ENCODE data around the gene HERC4.
"Not testable (repeated sequence)": the region's sequence is repeated elsewhere in the genome, so short reads cannot be mapped to it uniquely, and the experiment has no call there.

Gene HERC4

GRCh38 chr10:67936416-67936815, 138.7 kb downstream of the HERC4 start:
- DNase-seq = no peak

GRCh38 chr10:67935223-67935622, 139.9 kb downstream of the HERC4 start:
- no peak for DNase-seq

- DNase-seq = no peak
Measured at GRCh38 chr10:67934336-67934735, 140.7 kb downstream of the HERC4 start.

GRCh38 chr10:67933199-67933598, 141.9 kb downstream of the HERC4 start:
- DNase-seq = no peak

GRCh38 chr10:67926951-67927350, 148.1 kb downstream of the HERC4 start:
- no peak for DNase-seq

- DNase-seq = no peak
Measured at GRCh38 chr10:67925449-67926005, 149.6 kb downstream of the HERC4 start.

- no peak for DNase-seq
Measured at GRCh38 chr10:67924136-67924535, 150.9 kb downstream of the HERC4 start.

GRCh38 chr10:67923551-67923950, 151.5 kb downstream of the HERC4 start:
- no peak for DNase-seq

- no peak for DNase-seq
Measured at GRCh38 chr10:67921065-67921464, 154.0 kb downstream of the HERC4 start.

GRCh38 chr10:67917679-67918078, 157.4 kb downstream of the HERC4 start:
- DNase-seq = no peak

- no peak for DNase-seq
Measured at GRCh38 chr10:67917169-67917568, 157.9 kb downstream of the HERC4 start.

- no peak for DNase-seq
Measured at GRCh38 chr10:67914777-67915340, 160.2 kb downstream of the HERC4 start.

GRCh38 chr10:67912331-67912946, 162.6 kb downstream of the HERC4 start:
- DNase-seq = no peak

GRCh38 chr10:67903581-67903980, 171.5 kb downstream of the HERC4 start:
- no peak for DNase-seq

GRCh38 chr10:67893637-67894036, 181.4 kb downstream of the HERC4 start:
- DNase-seq = no peak

- peak; percentile 81 for DNase-seq
Measured at GRCh38 chr10:67884842-67885670, 190.0 kb downstream of the HERC4 start.

- peak; percentile 90 for DNase-seq
Measured at GRCh38 chr10:67884313-67884841, 190.7 kb downstream of the HERC4 start, which contains the start of gene SIRT1. SIRT1 (plus strand) TSS chr10:67884656; CDS start chr10:67884722, 66 bp downstream.

GRCh38 chr10:67883710-67884312, 191.3 kb downstream of the HERC4 start:
- no peak for DNase-seq

- DNase-seq = no peak
Measured at GRCh38 chr10:67878133-67878532, 196.9 kb downstream of the HERC4 start.

- not testable (repeated sequence) for DNase-seq
Measured at GRCh38 chr10:67877421-67877820, 197.7 kb downstream of the HERC4 start.

GRCh38 chr10:67875340-67876238, 199.5 kb downstream of the HERC4 start:
- no peak for DNase-seq

Measured in stimulated activated naive CD4-positive, alpha-beta T cell treated with Interleukin-2 at 50 U/mL for 16 hours (primary cell).